HCT116 (cell line): Measurements from ENCODE around the gene DENND4C.
A peak's percentile ranks its signal among the peaks of the same experiment; 100 is the strongest.

Experiments used
- POLR2AphosphoS5 ChIP-seq: IDR thresholded peaks from 2 replicates; pipeline ENCODE4 v1.6.1; 2011; ENCODE audit warnings: mild to moderate bottlenecking, low read depth, low read length, moderate library complexity
- RAD21 ChIP-seq: IDR thresholded peaks from 2 replicates; pipeline ENCODE4 v1.6.1; 2012; ENCODE audit warnings: low read depth, mild to moderate bottlenecking
- SIN3A ChIP-seq: IDR thresholded peaks from 2 replicates; pipeline ENCODE4 v1.6.1; 2012; ENCODE audit warnings: low read depth
- YY1 ChIP-seq: IDR thresholded peaks from 2 replicates; pipeline ENCODE4 v1.6.1; 2011; ENCODE audit warnings: low read length, low read depth, moderate library complexity, mild to moderate bottlenecking; ENCODE audit not compliant: insufficient replicate concordance; ENCODE audit errors: extremely low read depth
- ZBTB33 ChIP-seq: IDR thresholded peaks from 2 replicates; pipeline ENCODE4 v1.6.1; 2011; ENCODE audit warnings: mild to moderate bottlenecking, low read length, moderate library complexity; ENCODE audit not compliant: insufficient replicate concordance; ENCODE audit errors: extremely low read depth
- ZNF274 ChIP-seq: fragments of 200-500 bp; sonication (Bioruptor generic); IDR thresholded peaks from 2 replicates; pipeline ENCODE4 v1.6.1; 2014; ENCODE audit warnings: mild to moderate bottlenecking, low read depth, low read length, inconsistent platforms
- TF ChIP-seq, protein P1 (sequence below), 3 experiments: fragments of 200-600 bp in 1 of 3; sonication (generic) in 1 of 3; IDR thresholded peaks in 2 of 3; conservative IDR thresholded peaks in 1 of 3; 2 replicates each; pipeline ENCODE4 v1.5.1; 2012 to 2017; ENCODE audit warnings: low read depth in 2 of 3, low read length in 2 of 3, antibody characterized with exemption in 1 of 3, borderline replicate concordance in 1 of 3, control low read depth in 1 of 3, mild to moderate bottlenecking in 1 of 3, mixed read lengths in 1 of 3, mixed run types in 1 of 3, moderate library complexity in 1 of 3; ENCODE audit not compliant: insufficient read depth in 1 of 3
- TF ChIP-seq, protein P2 (sequence below): IDR thresholded peaks from 2 replicates; pipeline ENCODE4 v1.6.1; 2012; ENCODE audit warnings: low read depth
- TF ChIP-seq, protein P3 (sequence below): IDR thresholded peaks from 2 replicates; pipeline ENCODE4 v1.6.1; 2012

- TF ChIP-seq, protein P1, sequence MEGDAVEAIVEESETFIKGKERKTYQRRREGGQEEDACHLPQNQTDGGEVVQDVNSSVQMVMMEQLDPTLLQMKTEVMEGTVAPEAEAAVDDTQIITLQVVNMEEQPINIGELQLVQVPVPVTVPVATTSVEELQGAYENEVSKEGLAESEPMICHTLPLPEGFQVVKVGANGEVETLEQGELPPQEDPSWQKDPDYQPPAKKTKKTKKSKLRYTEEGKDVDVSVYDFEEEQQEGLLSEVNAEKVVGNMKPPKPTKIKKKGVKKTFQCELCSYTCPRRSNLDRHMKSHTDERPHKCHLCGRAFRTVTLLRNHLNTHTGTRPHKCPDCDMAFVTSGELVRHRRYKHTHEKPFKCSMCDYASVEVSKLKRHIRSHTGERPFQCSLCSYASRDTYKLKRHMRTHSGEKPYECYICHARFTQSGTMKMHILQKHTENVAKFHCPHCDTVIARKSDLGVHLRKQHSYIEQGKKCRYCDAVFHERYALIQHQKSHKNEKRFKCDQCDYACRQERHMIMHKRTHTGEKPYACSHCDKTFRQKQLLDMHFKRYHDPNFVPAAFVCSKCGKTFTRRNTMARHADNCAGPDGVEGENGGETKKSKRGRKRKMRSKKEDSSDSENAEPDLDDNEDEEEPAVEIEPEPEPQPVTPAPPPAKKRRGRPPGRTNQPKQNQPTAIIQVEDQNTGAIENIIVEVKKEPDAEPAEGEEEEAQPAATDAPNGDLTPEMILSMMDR (IDR thresholded peaks at IDR 0.05 in 2 of 3, conservative IDR thresholded peaks at IDR 0.05 in 1 of 3; ENCODE audit: borderline replicate concordance in 1 of 3, insufficient read depth in 1 of 3, low read depth in 2 of 3, low read length in 2 of 3) = no peak
- no peak for TF ChIP-seq SIN3A
- TF ChIP-seq ZBTB33 = no peak
- peak; percentile 4 for TF ChIP-seq YY1
- TF ChIP-seq, protein P2, sequence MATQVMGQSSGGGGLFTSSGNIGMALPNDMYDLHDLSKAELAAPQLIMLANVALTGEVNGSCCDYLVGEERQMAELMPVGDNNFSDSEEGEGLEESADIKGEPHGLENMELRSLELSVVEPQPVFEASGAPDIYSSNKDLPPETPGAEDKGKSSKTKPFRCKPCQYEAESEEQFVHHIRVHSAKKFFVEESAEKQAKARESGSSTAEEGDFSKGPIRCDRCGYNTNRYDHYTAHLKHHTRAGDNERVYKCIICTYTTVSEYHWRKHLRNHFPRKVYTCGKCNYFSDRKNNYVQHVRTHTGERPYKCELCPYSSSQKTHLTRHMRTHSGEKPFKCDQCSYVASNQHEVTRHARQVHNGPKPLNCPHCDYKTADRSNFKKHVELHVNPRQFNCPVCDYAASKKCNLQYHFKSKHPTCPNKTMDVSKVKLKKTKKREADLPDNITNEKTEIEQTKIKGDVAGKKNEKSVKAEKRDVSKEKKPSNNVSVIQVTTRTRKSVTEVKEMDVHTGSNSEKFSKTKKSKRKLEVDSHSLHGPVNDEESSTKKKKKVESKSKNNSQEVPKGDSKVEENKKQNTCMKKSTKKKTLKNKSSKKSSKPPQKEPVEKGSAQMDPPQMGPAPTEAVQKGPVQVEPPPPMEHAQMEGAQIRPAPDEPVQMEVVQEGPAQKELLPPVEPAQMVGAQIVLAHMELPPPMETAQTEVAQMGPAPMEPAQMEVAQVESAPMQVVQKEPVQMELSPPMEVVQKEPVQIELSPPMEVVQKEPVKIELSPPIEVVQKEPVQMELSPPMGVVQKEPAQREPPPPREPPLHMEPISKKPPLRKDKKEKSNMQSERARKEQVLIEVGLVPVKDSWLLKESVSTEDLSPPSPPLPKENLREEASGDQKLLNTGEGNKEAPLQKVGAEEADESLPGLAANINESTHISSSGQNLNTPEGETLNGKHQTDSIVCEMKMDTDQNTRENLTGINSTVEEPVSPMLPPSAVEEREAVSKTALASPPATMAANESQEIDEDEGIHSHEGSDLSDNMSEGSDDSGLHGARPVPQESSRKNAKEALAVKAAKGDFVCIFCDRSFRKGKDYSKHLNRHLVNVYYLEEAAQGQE = no peak
- no peak for TF ChIP-seq RAD21
- no peak for TF ChIP-seq ZNF274
- no peak for TF ChIP-seq POLR2AphosphoS5
- TF ChIP-seq, protein P3, sequence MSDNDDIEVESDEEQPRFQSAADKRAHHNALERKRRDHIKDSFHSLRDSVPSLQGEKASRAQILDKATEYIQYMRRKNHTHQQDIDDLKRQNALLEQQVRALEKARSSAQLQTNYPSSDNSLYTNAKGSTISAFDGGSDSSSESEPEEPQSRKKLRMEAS = peak; percentile 65
These were observed 46.2 kb upstream of the DENND4C start for GRCh38 chr9:19184144-19184917.
